BJ (cell line): ENCODE data around the gene ELK4. TPM values are rescaled to one million over a fixed set of nuclear protein-coding genes. Genes with fewer than 3 reads are reported as not detected.

ENCODE experiments used
- CTCF ChIA-PET: fragments of 350-600 bp; formaldehyde crosslinking; extraction: SDS; loops from one replicate; lab custom pipeline; 2021; ENCODE audit warnings: antibody characterized with exemption, inconsistent platforms; lab: Yijun Ruan, JAX
- POLR2A ChIA-PET: fragments of 300-600 bp; sonication (Branson Sonifier 250); formaldehyde crosslinking; extraction: SDS; loops from one replicate; lab custom pipeline; 2021; ENCODE audit warnings: antibody characterized with exemption; lab: Charles Lee
- DNase-seq: peaks from one replicate; pipeline ENCODE4 v3.0.0-alpha.2; 2011; ENCODE audit warnings: low read depth
- H3K27me3 ChIP-seq: 2 replicates; pipeline ENCODE4 v1.6.0; 2011; ENCODE audit warnings: low read length; ENCODE audit not compliant: control insufficient read depth, insufficient read depth
- H3K36me3 ChIP-seq: 2 replicates; pipeline ENCODE4 v1.5.1; 2011; ENCODE audit warnings: low read length; ENCODE audit not compliant: control insufficient read depth, insufficient read depth
- H3K4me3 ChIP-seq: 2 replicates; pipeline ENCODE4 v1.5.1; 2011; ENCODE audit warnings: low read depth, mild to moderate bottlenecking, control low read depth, low read length
- polyA minus RNA-seq: library from RNA; depleted of rRNA, polyadenylated mRNA; stranded (reverse); fragments of >200 nt; gene quantifications from 2 replicates; pipeline ENCODE4 v1.2.3, GENCODE V29; 2011; rRNA and poly(A)+ RNA removed
- polyA plus RNA-seq: library from polyadenylated mRNA; depleted of rRNA; stranded (reverse); fragments of >200 nt; gene quantifications from 2 replicates; pipeline ENCODE4 v1.2.3, GENCODE V29; 2011; rRNA removed
- TF ChIP-seq, protein P1 (sequence below): IDR thresholded peaks from 2 replicates; pipeline ENCODE4 v1.5.1; 2011; ENCODE audit warnings: low read depth, mild to moderate bottlenecking, control low read depth, inconsistent platforms, low read length, moderate library complexity; ENCODE audit not compliant: insufficient read depth

The ELK4 gene, protein sequence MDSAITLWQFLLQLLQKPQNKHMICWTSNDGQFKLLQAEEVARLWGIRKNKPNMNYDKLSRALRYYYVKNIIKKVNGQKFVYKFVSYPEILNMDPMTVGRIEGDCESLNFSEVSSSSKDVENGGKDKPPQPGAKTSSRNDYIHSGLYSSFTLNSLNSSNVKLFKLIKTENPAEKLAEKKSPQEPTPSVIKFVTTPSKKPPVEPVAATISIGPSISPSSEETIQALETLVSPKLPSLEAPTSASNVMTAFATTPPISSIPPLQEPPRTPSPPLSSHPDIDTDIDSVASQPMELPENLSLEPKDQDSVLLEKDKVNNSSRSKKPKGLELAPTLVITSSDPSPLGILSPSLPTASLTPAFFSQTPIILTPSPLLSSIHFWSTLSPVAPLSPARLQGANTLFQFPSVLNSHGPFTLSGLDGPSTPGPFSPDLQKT
- polyA plus RNA-seq (3.4 and 5.7 TPM in 2 replicates), polyA minus RNA-seq (9.4 and 9.7 TPM in 2 replicates)

DNA sequence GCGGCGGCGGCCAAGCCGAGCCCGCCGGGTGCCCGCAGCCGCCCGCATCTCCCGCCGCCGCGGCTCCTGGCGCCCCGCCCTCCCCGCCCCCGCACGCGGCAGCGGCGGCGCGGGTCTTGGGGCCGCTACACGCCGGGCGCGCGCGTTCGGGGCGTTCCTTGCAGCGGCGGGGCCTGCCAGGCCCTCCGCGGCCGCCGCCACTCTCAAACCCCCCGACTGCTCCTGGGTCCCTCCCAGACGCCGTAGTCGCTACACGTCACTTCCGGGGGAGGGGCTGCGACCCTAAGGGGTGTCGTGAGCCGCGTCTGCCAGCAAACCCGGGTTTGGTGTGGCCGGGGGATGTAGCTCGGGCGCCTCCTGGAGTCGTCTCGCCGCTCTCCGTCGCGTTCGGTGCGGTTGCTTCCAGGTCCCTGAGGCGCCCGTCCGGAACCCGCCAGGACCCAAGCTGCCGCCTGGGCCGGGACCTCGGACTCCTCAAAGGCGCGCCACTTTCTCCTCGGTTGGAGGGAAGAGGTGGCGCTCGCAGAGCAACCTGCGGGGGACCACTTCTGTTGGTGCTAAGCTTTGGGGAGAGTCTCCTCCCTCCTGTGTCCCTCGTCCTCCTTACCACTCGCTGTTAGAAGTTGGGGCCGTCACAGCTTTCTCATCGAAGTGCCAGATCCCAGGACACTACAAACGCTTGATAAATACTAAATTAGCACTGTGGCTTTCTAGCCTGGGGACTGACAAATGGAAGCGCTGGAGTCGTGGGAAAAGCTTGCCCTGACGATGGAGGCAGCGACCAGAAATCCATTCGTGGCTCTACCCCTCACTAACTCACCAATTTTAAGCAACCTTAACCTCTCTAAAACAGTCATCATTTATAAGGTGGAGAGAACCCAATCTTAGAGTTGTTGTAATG is at the start of gene ELK4:
TSS of gene ELK4 (minus strand) at position 244 of the 901 bp plus-strand sequence. CDS start 8,129 bp downstream, outside the sequence.
- CTCF ChIA-PET: interaction anchor here (0.7 to 2.5 kb wide), 17 partner anchors 10 to 193 kb away, joined by 3 to 61 read pairs (median 5); no protein-coding TSS in a partner anchor
- H3K27me3 ChIP-seq: no peaks in the 10 kb centered on the region
- DNase-seq: peak; percentile 80
- no peaks in the 10 kb centered on the region for H3K36me3 ChIP-seq
- TF ChIP-seq, protein P1, sequence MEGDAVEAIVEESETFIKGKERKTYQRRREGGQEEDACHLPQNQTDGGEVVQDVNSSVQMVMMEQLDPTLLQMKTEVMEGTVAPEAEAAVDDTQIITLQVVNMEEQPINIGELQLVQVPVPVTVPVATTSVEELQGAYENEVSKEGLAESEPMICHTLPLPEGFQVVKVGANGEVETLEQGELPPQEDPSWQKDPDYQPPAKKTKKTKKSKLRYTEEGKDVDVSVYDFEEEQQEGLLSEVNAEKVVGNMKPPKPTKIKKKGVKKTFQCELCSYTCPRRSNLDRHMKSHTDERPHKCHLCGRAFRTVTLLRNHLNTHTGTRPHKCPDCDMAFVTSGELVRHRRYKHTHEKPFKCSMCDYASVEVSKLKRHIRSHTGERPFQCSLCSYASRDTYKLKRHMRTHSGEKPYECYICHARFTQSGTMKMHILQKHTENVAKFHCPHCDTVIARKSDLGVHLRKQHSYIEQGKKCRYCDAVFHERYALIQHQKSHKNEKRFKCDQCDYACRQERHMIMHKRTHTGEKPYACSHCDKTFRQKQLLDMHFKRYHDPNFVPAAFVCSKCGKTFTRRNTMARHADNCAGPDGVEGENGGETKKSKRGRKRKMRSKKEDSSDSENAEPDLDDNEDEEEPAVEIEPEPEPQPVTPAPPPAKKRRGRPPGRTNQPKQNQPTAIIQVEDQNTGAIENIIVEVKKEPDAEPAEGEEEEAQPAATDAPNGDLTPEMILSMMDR: peak; percentile 78
- POLR2A ChIA-PET: interaction anchor here (0.6 kb wide), 1 partner anchor 169 kb away, joined by 3 read pairs; no protein-coding TSS in a partner anchor
- peak within 1 kb of the TSS; percentile 63 for H3K4me3 ChIP-seq

DNA sequence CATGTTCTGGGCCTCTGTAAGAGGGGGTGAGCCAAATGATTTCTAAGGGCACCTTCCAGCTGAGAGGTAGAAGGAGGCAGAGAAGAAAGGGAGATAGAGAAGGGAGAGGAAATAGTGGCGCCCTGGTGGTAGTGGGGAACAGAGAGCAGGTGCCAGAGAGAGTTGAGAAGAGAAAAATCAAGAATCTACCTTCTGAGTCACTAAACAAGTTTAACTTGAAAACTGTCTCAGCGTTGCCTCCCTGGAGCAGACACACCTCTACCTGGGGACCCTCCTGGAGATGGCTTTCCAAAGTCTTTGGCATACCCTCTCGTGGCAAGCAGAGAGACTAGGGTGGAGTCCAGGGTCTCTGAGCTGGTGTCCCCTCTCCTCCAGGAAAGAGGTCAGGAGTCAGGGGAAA is 49.6 kb upstream of the ELK4 start:
- POLR2A ChIA-PET: no interaction called here
- DNase-seq: no peak

GRCh38 chr1:205680073-205680851 is 48.5 kb upstream of the ELK4 start, which contains the start of gene SLC45A3:
Gene SLC45A3 (minus strand): TSS chr1:205680509. CDS start chr1:205664656, 15,853 bp downstream.
- ChIA-PET CTCF (interaction anchor here (0.6 to 15.8 kb wide), 6 partner anchors 10 to 88 kb away, joined by 3 to 161 read pairs (median 6); no protein-coding TSS in a partner anchor), POLR2A (no interaction called here)
- Histone ChIP-seq H3K36me3 (no peaks in the 10 kb centered on the region), H3K4me3 (peak within 1 kb of the TSS; percentile 58), H3K27me3 (peaks cover 2% of the 10 kb centered on the region; the same call in 1 of the 2 replicates)
- DNase-seq: no peak
- TF ChIP-seq, protein P1: no peak

More for the DNA sequence above, 49.6 kb upstream of the ELK4 start:
- H3K36me3 ChIP-seq: no peaks in the 10 kb centered on the region
- CTCF ChIA-PET: interaction anchor here (0.8 to 15.8 kb wide), 2 partner anchors 22 to 90 kb away, joined by 3 to 161 read pairs; no protein-coding TSS in a partner anchor
- no peak overlapping the region for H3K4me3 ChIP-seq
- peaks cover 2% of the 10 kb centered on the region; the same call in 1 of the 2 replicates for H3K27me3 ChIP-seq
- TF ChIP-seq, protein P1: no peak

GRCh38 chr1:205678286-205679111 is 46.7 kb upstream of the ELK4 start:
- POLR2A ChIA-PET: no interaction called here
- no peak overlapping the region for H3K4me3 ChIP-seq
- CTCF ChIA-PET: interaction anchor here (0.6 to 15.8 kb wide), 6 partner anchors 11 to 184 kb away, joined by 3 to 161 read pairs (median 3); no protein-coding TSS in a partner anchor

More at GRCh38 chr1:205678286-205679111, 46.7 kb upstream of the ELK4 start:
- no peak for DNase-seq
- Histone ChIP-seq H3K36me3 (no peaks in the 10 kb centered on the region), H3K27me3 (peaks cover 2% of the 10 kb centered on the region; the same call in 1 of the 2 replicates)
- TF ChIP-seq, protein P1: no peak
